SH-SY5Y (cell line): ENCODE results near the gene ADAMTSL3.

Experiments used
- GATA2 ChIP-seq: IDR thresholded peaks from 2 replicates; pipeline ENCODE4 v1.6.1; 2011; ENCODE audit warnings: mild to moderate bottlenecking, low read depth, low read length
- GATA3 ChIP-seq: IDR thresholded peaks from 2 replicates; pipeline ENCODE4 v1.6.1; 2011; ENCODE audit warnings: low read depth, mild to moderate bottlenecking, low read length, moderate library complexity

- TF ChIP-seq GATA2 (no peak), GATA3 (no peak)
Measured at GRCh38 chr15:83928392-83928734, 274.4 kb downstream of the ADAMTSL3 start.
